ENCODE data around the gene PIK3C3.
"Not testable (repeated sequence)": the region's sequence is repeated elsewhere in the genome, so short reads cannot be mapped to it uniquely, and the experiment has no call there.

PIK3C3 gene

DNA sequence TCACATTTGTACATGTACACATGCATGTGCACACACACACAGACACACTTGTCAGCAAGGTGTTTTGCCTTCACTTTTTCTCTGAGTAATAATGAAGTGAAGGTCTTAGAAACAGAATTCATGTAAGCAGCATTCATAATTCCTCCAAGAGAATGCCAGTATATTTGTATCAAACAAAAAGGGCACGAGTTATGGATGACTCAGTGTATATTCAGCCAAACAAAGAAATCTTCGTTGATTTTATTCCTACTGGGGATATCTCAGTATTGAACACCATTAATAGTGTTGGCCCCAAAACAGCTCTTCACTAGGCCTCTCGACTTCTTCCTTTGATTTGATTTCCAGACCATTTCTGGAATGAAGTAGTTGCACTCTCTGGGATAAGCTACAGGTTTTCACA lies 125.3 kb downstream of the PIK3C3 start:
- DNase-seq, result no peak

DNA sequence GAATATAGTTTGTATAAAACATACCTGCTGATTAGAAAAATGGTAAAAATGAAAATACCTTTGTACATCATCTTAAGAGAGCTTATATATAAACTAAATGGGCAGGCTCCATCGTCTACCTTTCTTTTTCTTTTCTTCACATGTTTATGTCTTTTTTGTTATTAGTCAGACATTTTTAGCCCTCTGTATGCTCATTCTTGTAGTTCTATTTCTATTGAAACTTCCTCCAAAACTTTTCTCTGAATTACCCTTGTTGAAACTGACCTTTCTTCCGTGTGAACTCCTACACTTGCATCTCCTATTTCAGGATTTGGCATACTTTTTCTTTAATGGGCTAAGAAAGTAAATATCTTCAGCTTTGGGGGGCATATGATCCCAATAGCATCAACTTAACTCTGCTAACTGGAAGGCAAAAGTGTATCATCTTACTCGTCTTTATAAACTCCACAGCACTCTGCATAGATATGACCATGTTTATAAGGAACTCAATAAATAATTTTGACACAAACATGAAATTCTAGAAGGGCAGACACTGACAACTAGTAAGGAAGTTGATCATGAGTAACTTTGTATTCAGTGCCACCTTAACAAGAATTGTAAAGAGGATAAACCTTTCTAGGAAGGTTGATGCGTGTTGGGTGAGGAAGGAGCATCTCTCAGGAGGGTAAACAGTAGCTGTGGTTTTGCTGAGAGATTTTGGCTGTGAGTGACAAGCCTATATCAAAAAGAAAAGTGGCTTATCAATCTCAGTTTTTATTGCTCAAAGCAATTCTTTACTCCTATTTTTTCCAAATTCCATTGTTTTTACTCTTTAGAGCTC lies 127.6 kb downstream of the PIK3C3 start:
- DNase-seq, result no peak

DNA sequence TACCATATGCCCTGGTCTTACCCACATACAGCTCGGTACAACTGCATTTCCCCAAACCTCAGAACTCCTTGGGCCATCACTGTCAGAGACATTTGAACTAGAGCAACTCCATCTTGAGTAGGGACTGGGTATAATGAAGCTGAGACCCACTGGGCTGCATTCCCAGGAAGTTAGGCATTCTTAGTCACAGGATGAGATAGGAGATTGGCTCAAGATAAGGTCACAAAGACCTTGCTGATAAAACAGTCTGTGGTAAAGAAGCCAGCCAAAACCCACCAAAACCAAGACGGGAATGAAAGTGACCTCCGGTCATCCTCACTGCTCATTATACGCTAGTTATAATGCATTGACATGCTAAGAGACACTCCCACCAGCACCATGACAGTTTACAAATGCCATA lies 131.3 kb downstream of the PIK3C3 start:
- DNase-seq, result no peak

DNA sequence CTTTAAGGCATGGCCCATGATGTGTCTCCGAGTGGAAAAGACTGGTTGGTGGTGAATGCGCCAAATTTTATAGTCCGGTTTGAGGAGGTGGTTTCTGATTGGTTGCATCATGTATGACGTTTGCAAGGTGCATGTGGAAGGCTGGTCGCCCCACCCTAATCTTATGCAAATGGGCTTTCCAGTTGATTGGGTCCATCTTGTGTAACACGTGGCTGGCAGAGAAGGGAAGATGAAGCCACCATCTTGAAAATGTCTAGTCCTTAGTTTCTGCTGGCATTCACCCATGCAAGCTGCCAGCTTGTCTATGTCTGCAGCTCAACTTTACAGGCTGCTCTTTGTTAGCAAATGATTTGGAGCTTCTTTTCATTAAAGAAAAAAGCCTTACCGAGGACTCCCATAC lies 132.2 kb downstream of the PIK3C3 start:
- DNase-seq, result no peak

DNA sequence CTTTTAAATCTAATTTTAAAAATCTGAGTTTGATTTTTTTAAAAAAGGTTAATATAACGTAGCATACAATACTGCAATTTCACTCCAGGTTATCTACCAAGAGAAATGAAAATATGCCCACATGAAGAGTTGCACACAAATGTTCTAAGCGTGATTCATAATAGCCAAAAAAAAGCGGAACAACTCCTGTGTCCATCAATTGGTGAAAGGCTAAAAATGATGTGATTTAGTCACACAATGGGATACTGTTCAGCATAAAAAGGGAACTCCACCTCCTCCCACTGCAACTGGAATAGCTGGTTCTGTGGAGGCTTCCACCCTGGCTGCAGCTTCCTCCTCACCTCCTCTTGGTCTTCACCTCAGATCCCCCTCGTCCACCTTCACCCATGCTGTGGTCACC lies 132.8 kb downstream of the PIK3C3 start:
- no peak for DNase-seq

DNA sequence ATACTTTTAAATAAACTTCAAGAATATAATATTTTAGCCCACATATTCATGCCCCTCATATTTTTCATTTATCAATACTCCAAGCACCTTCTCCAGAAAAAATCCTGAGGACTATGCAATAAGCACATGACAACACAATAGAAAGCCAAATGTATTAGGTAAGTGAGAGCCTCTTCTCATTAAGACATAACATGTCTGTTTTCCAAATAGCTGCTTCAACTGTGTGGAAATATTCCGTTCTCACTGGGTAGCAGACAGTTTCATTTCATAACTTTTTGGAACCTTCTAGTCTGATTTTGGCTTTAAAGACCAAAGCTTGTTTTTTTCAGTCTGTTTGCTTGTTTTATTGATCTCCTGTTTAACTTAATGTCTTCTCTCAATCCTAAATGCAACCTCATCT lies 137.8 kb downstream of the PIK3C3 start:
- no peak for DNase-seq

DNA sequence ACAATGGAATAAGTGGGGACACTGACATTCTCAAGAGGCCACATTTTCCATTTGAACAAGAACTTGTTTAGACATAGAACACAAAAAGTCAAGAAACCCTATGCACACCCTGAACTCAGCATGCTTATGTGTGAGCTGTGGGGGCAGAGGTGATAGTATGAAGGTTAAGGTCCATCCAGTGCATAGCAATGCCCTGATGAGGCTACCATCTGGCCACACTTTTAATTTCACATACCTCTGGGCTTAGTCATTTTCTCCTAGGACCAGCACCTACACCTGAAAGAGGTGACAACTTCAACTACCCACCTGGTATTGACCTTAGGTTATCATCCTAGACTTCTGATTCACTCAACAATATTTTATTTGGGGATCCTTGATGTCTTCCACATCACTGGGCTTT lies 139.8 kb downstream of the PIK3C3 start:
- DNase-seq, result no peak

DNA sequence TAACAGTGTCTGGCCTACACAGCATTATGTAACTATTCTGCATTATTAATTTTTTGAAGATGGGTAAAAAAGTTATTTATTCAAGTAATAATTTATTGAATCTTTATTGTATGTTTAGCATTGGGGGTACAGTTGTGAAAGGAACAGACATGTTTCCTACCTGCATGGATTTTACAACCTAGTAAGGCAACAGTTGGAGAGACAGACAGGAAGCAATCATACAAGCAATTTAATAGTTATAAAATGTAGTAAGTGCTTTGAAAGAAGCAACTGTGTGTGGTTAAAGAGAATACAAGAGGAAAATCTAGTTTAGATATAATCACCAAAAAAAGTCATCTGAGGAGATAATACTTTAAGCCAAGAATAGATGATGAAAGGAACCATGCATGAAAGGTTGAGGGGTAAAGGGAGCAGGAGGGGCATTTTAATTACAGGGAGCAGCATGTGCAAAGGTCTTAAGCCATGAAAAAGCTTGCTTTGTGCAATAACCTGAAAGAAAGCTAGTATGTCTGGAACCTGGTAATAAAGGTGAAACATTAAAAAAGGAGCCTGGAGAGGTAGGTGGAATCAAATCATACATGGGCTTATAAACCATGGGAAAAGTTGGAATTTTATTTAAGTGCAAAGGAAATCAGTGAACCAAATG lies 140.8 kb downstream of the PIK3C3 start:
- no peak for DNase-seq

DNA sequence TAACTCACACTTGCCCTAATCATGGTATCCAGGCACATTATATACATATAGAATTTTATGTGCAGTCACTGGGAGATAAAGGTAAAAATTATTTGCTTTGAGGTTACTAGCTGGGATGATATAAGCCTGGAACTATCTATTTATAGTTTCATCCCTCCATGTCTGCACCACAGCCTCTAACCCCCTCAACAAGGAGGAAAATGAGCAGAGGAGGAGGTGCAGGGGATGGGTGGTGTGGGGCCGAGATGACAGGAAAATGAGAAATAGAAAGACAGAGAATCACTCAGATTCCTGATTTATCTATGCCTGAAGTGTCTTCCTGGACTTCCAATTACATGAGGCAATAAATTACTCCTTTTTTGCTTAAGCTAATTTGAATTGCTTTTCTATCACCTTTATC lies 145.2 kb downstream of the PIK3C3 start:
- DNase-seq, result no peak

DNA sequence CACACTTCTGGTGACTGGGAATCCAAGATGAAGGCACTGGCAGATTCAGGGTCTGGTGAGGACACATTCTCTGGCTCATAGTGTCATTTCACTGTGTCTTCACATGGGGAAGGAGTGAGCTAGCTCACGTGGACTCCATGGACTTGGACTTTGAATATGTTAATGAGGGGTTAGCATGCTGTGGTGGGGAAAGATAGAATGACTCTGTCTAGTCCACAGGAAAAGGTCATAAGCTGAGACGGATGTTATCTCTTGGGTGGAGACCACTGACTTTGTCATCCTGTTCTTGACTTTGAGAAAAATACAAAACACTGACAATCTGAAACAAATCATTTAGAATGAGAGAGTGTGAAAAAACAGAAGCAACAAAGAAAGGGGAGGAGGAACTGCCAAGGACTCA lies 145.9 kb downstream of the PIK3C3 start:
- no peak for DNase-seq

DNA sequence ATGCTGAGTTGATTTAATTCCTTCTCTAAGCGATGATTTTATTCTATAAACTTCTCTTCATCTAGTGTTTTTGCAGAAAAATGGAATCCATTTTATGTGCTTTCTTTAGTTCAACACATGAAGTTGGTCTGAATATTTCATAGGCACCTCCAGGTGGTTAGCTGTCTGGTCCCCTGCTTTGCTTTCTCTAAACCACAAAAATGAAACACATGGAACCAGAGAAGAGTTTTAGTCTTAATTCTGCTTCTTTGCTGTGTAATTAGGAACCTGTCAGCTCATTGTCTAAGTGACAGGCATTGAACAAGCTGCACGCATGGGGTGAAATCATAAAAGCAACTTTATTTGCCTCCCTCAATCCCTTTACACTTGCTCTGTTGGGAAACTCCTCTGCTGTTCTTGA lies 150.4 kb downstream of the PIK3C3 start:
- no peak for DNase-seq

DNA sequence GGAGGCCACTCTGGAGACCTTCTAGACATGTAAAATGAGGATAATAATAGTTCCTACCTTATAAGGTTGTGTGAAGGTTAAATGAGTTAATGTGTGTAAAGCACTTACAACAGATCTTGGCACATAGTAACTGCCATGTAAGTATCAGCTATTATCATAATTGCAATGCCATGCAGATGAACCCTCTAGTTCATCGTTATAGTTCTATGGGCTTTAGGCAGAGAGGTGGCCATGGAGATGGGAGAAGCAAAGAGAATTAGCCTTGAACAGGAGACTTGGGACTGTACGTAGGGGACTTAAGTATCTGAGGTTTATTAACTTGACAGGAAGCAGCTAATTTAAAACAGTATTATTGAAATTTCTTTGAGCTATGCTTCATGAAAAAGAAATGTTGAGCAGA lies 151.8 kb downstream of the PIK3C3 start:
- no peak for DNase-seq

DNA sequence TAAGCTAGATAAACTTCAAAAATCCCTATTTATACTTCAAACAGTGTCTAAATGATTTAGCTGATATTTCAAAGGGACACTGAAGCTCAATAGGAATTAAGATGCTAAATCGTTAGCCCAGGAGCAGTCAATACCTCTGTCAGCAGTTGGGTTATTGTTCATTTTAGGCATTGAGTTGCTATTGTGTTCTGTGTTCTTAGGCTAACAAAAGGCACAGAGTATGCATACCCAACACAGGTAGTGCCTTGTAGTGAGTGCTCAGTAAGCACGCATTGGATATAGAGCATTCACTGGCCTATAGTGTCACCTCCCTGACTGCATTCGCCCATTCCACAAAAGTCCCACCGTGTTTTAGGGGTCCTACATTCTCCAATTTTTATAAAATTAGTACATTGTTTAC lies 152.3 kb downstream of the PIK3C3 start:
- no peak for DNase-seq

DNA sequence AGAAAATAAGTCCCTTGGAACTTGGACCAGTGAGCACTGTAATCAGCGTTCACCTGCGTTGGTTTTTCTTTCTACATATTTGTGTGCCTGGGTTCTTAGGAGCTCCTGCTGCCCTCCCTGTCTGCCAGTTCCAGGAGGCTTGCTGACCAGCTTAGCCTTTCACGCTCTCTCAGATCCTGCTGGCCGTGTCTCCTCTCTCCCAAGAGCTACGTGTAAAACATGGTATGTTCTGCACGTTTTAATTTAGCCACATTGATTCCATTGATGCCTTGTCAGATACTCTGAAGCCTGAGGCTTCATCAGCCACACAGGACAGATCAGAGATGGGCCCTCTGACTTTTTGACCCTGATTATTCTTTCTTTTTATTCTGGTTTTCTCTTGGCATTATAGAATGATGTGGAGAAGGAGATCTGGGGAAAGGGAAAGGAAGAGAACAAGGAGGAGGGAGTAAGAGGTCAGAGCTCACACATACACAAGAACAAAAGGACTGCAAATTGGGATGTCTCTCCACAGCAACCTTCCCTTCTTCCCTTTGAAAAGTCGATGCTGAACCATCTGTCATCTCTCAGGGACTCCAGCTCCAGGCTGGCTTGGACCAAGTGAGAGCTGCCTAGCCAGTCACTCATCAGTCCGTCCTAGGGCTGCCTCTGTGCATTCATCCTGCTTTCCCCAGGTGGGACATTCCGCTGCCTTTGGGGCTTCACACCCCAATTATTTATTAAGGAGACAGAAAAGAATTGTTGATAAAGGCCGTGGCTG lies 152.8 kb downstream of the PIK3C3 start:
- no peak for DNase-seq

DNA sequence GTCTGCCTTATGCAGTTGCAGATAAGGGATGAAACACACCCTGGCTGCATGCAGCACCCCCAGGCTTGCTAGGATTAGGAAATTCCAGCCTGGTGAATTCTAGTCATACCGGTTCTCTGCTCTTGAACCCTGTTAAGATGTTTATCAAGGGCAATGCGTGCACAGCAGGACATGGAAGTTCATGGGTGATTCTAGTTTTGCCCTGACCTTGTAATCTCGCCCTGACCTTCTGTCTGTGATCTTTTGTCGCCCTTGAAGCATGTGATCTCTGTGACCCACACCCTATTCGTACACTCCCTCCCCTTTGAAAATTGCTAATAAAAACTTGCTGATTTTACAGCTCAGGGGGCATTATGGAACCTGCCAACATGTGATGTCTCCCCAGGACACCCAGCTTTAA lies 157.1 kb downstream of the PIK3C3 start:
- DNase-seq, result not testable (repeated sequence)

DNA sequence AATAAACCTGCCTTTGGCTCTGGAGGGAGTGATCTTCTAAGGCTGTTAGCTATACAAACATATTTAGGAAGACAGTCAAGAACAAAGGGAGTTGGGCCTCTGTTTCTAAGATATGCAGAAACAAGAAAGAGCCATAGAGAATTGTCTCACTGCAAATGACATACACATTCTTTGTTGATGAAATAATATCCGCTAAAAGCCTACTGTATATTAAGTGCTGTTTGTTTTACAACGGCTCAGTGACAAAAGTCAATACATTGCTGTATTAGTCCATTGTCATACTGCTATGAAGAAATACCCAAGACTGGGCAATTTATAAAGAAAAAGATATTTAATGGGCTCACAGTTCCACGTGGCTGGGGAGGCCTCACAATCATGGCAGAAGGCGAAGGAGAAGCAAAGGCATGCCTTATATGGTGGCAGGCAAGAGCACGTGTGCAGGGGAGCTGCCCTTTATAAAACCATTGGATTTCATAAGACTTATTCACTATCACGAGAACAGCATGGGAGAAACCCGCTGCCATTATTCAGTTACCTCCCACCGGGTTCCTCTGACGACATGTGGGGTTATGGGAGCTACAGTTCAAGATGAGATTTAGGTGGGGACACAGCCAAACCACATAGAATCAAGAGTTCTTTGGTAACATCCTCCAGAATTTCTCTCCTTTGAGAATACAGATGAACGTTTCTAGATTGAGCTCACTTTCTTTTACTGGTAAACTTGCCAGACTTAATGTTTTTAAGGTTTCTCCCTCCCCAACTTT lies 157.8 kb downstream of the PIK3C3 start:
- DNase-seq, result no peak

DNA sequence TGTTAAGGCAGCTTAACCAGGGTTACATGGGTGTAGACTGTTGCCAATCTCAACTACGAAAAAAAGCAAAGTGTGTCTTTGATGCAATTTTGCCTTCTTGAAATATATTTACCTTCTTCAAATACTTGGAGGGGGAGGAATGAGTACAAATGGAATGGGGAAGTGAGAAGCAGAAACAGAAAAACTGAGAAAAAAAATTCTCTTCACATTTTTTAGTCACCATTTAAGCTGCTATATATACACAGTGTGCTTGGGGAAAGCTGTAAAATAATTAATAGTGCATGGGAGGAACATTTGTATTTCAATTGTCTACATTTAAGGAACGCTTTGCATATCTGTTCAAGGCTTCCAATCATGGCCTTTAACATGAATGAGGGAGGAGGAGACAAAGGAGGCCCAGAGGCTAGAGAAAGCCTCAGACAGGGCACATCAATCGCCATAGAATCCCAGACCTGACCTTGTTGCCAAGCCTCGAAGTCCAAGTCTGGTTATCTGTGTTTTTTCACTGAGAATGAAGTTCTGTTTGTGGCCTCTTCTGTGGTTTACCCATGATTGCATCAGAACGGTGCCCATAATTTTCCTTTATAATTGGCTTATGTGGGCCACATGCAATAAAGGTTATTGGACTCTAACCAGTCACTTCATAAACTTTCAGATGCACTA lies 158.6 kb downstream of the PIK3C3 start:
- DNase-seq, result no peak

DNA sequence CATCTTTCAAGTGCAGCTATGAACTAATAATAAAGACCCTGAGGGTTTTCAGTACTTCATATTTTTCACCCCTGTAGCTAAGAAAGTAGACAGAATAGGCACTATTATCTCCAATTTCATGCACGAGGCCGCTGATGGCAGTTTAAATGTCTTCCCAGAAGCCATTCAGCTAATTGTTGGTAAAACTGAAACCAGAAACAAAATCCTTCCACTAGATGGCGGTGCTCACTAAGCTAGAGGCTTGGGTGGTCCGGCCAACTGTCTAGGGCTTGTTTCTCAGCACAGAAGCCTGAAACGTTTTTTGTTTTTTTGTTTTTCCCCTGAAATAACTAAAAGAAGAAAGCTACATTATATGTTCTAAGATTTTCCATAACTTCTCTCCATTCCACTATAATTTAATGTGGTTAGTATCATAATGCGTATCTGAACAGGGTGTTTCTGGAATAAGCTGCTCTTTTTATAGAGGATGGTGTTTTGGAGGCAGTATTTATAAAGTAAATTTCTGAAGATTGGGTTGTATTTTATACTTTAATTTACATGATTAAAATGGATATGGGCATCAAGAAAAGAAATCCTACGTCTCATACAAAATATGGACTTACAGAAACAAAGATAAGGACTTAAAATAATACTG lies 159.4 kb downstream of the PIK3C3 start:
- DNase-seq, result peak; percentile 17

DNA sequence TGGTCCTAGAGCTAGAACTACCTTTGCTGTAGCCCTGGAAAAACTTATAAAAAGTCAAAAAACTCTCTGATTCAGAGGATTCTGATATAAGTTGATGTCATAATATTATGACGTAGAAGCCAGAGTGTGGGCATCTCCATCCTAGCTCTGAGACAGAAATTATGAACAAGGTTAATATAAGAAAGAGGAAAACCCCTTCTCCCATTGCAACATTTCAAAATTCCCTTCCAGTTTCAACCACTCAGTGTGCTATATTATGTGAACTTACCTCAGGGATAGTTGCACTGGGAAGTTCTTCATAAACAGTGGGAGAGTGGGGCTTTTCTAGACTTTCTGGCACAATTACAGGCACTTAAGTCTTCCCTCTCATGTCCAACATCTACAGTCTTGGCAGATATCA lies 171.6 kb downstream of the PIK3C3 start:
- no peak for DNase-seq

DNA sequence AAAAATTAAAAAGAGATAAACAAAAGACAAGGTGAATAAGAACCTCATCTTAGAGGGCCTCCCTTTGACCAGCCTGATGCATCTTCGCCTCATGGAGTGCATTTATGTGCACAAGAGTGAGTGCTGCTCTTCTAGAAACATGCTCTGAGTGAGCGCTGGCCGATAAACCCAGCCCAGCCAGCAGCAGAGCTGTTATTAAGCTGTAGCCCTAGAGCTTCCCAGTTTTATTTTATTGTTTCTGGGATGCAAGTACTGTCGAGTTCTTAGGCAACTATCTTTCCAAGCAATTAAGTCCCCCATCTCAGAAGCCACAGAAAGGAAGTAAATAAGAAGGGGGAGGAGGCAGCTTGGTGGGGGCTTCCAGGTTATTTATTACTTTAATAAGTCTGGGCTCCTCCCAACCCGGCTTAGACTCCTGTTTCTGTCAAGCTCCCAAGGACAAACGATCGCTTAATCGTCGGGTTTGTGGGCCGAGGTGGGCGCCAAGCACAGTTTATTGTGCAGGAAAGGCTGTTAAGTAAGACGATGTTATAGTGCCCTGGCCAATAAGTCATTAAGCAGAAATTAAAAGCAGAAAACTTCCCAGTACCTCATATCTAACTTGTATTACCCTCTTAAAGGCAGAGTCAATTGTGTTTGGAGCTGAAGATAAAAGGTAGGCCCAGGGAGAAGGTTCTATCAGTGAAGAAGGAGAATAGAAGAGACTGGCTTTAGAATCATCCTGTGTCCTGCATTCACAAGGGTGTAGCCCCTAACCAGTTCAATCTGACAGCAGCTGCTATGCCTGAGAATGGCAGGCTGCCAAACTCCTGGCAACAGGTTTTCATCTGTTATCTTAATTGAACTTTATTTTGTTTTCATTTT lies 176.3 kb downstream of the PIK3C3 start:
- DNase-seq, result no peak

DNA sequence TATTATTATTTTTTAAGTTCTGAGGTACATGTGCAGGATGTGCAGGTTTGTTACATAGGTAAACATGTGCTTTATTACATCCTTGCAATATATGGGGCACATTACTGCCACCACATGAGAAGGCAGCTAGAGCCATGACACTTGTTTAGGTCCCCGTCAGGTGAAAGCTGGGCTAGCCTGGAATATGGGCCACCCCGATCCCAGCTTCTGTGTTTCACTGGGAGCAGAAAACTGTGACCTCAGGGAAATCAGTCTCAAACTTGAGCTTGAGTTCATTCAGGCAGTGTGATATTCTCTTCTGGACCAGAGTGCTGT lies 176.9 kb downstream of the PIK3C3 start:
- DNase-seq, result no peak
